ENCODE data around the gene DNAH1. TPM values are rescaled to one million over a fixed set of nuclear protein-coding genes. Genes with fewer than 3 reads are reported as not detected.

The DNAH1 gene
- total RNA-seq, 1 experiment from 2014 or later: 1.0 TPM

- DNase-seq (ENCODE audit: low read depth): no peak
- in situ Hi-C loops (cut with HindIII; ENCODE audit: low pct_unique_long_range_greater_than_20kb, low sequenced_read_pairs): no loop called here
Observed at GRCh38 chr3:52433996-52434479, 117.9 kb downstream of the DNAH1 start.

- in situ Hi-C loops (cut with HindIII; ENCODE audit: low pct_unique_long_range_greater_than_20kb, low sequenced_read_pairs): no loop called here
Observed at GRCh38 chr3:52434491-52435115, 118.5 kb downstream of the DNAH1 start.

GRCh38 chr3:52435246-52436101, 119.4 kb downstream of the DNAH1 start:
- no peak for DNase-seq (ENCODE audit: low read depth)
- in situ Hi-C loops (cut with HindIII; ENCODE audit: low pct_unique_long_range_greater_than_20kb, low sequenced_read_pairs): no loop called here

More at GRCh38 chr3:52434491-52435115, 118.5 kb downstream of the DNAH1 start:
- no peak for DNase-seq (ENCODE audit: low read depth)

- DNase-seq (ENCODE audit: low read depth): no peak
- in situ Hi-C loops (cut with HindIII; ENCODE audit: low pct_unique_long_range_greater_than_20kb, low sequenced_read_pairs): no loop called here
Observed at GRCh38 chr3:52436500-52437149, 120.5 kb downstream of the DNAH1 start.

GRCh38 chr3:52437326-52438103, 121.4 kb downstream of the DNAH1 start:
- no peak for DNase-seq (ENCODE audit: low read depth)
- in situ Hi-C loops (cut with HindIII; ENCODE audit: low pct_unique_long_range_greater_than_20kb, low sequenced_read_pairs): no loop called here

GRCh38 chr3:52438104-52438376, 121.9 kb downstream of the DNAH1 start:
- no peak for DNase-seq (ENCODE audit: low read depth)
- in situ Hi-C loops (cut with HindIII; ENCODE audit: low pct_unique_long_range_greater_than_20kb, low sequenced_read_pairs): no loop called here

GRCh38 chr3:52438579-52439425, 122.7 kb downstream of the DNAH1 start:
- in situ Hi-C loops (cut with HindIII; ENCODE audit: low pct_unique_long_range_greater_than_20kb, low sequenced_read_pairs): no loop called here
- no peak for DNase-seq (ENCODE audit: low read depth)

- DNase-seq (ENCODE audit: low read depth): no peak
- in situ Hi-C loops (cut with HindIII; ENCODE audit: low pct_unique_long_range_greater_than_20kb, low sequenced_read_pairs): no loop called here
Observed at GRCh38 chr3:52439426-52440248, 123.5 kb downstream of the DNAH1 start.

- in situ Hi-C loops (cut with HindIII; ENCODE audit: low pct_unique_long_range_greater_than_20kb, low sequenced_read_pairs): no loop called here
Observed at GRCh38 chr3:52440249-52440551, 124.1 kb downstream of the DNAH1 start.

GRCh38 chr3:52440671-52441070, 124.6 kb downstream of the DNAH1 start:
- DNase-seq (ENCODE audit: low read depth): no peak
- in situ Hi-C loops (cut with HindIII; ENCODE audit: low pct_unique_long_range_greater_than_20kb, low sequenced_read_pairs): no loop called here

More at GRCh38 chr3:52440249-52440551, 124.1 kb downstream of the DNAH1 start:
- DNase-seq (ENCODE audit: low read depth): no peak

GRCh38 chr3:52441091-52441771, 125.1 kb downstream of the DNAH1 start:
- no peak for DNase-seq (ENCODE audit: low read depth)
- in situ Hi-C loops (cut with HindIII; ENCODE audit: low pct_unique_long_range_greater_than_20kb, low sequenced_read_pairs): no loop called here

- no peak for DNase-seq (ENCODE audit: low read depth)
- in situ Hi-C loops (cut with HindIII; ENCODE audit: low pct_unique_long_range_greater_than_20kb, low sequenced_read_pairs): no loop called here
Observed at GRCh38 chr3:52441772-52442332, 125.7 kb downstream of the DNAH1 start.

GRCh38 chr3:52442409-52443267, 126.5 kb downstream of the DNAH1 start:
- in situ Hi-C loops (cut with HindIII; ENCODE audit: low pct_unique_long_range_greater_than_20kb, low sequenced_read_pairs): no loop called here
- DNase-seq (ENCODE audit: low read depth): no peak

- in situ Hi-C loops (cut with HindIII; ENCODE audit: low pct_unique_long_range_greater_than_20kb, low sequenced_read_pairs): no loop called here
- DNase-seq (ENCODE audit: low read depth): no peak
Observed at GRCh38 chr3:52443268-52443610, 127.1 kb downstream of the DNAH1 start.

- no peak for DNase-seq (ENCODE audit: low read depth)
- in situ Hi-C loops (cut with HindIII; ENCODE audit: low pct_unique_long_range_greater_than_20kb, low sequenced_read_pairs): no loop called here
Observed at GRCh38 chr3:52443791-52444687, 127.9 kb downstream of the DNAH1 start.
